GM12873 (cell line): Measurements from ENCODE around the gene CHST8.

ENCODE experiments used
- CTCF ChIP-seq: IDR thresholded peaks from 2 replicates; pipeline ENCODE4 v1.5.1; 2012; ENCODE audit warnings: low read depth, mild to moderate bottlenecking, moderate library complexity, low read length, control low read depth; ENCODE audit not compliant: insufficient read depth; ENCODE audit errors: missing control alignments

Gene CHST8

GRCh38 chr19:33772102-33772857, 150.5 kb downstream of the CHST8 start:
- TF ChIP-seq CTCF = no peak

GRCh38 chr19:33772858-33773180, 151.1 kb downstream of the CHST8 start:
- no peak for TF ChIP-seq CTCF

GRCh38 chr19:33773704-33774624, 152.2 kb downstream of the CHST8 start:
- no peak for TF ChIP-seq CTCF

- TF ChIP-seq CTCF = no peak
Measured at GRCh38 chr19:33774751-33775150, 153.0 kb downstream of the CHST8 start.

- TF ChIP-seq CTCF = no peak
Measured at GRCh38 chr19:33775731-33776487, 154.2 kb downstream of the CHST8 start.

- TF ChIP-seq CTCF = no peak
Measured at GRCh38 chr19:33777351-33777750, 155.6 kb downstream of the CHST8 start.

- no peak for TF ChIP-seq CTCF
Measured at GRCh38 chr19:33777753-33778088, 156.0 kb downstream of the CHST8 start.
